HepG2 (cell line): ENCODE results near the gene NOX3. TPM values are rescaled to one million over a fixed set of nuclear protein-coding genes. Genes with fewer than 3 reads are reported as not detected.

ENCODE experiments used
- ATAC-seq: fragments of 200-7000 bp; cut with Tn5 transposase; 3 replicates; pipeline ENCODE4 v1.9.1; 2020; ENCODE audit warnings: mild to moderate bottlenecking, moderate library complexity
- BruUV-seq: library from RNA; stranded (reverse); fragments of 400-500 nt; replicated peaks from 2 replicates; lab custom pipeline; 2021; lab: Mats Ljungman, UMichigan
- CTCF ChIA-PET: fragments of 300-600 bp; formaldehyde crosslinking; extraction: SDS; loops from one replicate; lab custom pipeline; 2021; ENCODE audit warnings: low total read pairs, inconsistent platforms, low intra/inter-chr PET ratio; lab: Yijun Ruan, JAX
- POLR2A ChIA-PET: fragments of 350-600 bp; sonication (Branson Sonifier 250); formaldehyde crosslinking; loops from one replicate; lab custom pipeline; 2020; ENCODE audit warnings: antibody characterized with exemption, inconsistent platforms; lab: Yijun Ruan, JAX
- DNase-seq: peaks from one replicate; pipeline ENCODE4 v3.0.0-alpha.2; 2015; ENCODE audit warnings: low spot score
- FAIRE-seq: peaks from 3 replicates; lab custom pipeline; 2011; peaks lifted over from hg19 to GRCh38; lab: Jason Lieb, UNC
- H2AFZ ChIP-seq: one replicate; pipeline ENCODE4 v1.6.1; 2011; ENCODE audit warnings: low read length, inconsistent platforms
- H3K27ac ChIP-seq: fragments of 300-600 bp; 3 replicates; pipeline ENCODE4 v1.8.0; 2011; ENCODE audit warnings: mixed run types, mild to moderate bottlenecking, mixed read lengths, low read length, inconsistent platforms; ENCODE audit not compliant: insufficient read depth; ENCODE audit errors: extremely low read length
- H3K27me3 ChIP-seq, 2 experiments: fragments of 200-600 bp in 1 of 2; 2 replicates in 1 of 2; 3 replicates in 1 of 2; pipeline versions ENCODE4 v1.6.0 to v1.8.0; 2011; ENCODE audit warnings: low read length in 2 of 2, mild to moderate bottlenecking in 2 of 2, moderate library complexity in 2 of 2, inconsistent platforms in 1 of 2; ENCODE audit not compliant: insufficient read depth in 2 of 2, control insufficient read depth in 1 of 2
- H3K36me3 ChIP-seq, 2 experiments: fragments of 200-600 bp in 1 of 2; replicated peaks in 1 of 2; 2 replicates in 1 of 2; 3 replicates in 1 of 2; pipeline versions ENCODE4 v1.5.1 to v1.8.0; 2011; ENCODE audit warnings: low read length in 2 of 2, inconsistent platforms in 1 of 2; ENCODE audit not compliant: insufficient read depth in 2 of 2, control insufficient read depth in 1 of 2
- H3K4me1 ChIP-seq: 2 replicates; pipeline ENCODE4 v1.5.1; 2012; ENCODE audit warnings: low read length, inconsistent platforms; ENCODE audit not compliant: insufficient read depth
- H3K4me2 ChIP-seq: 2 replicates; pipeline ENCODE4 v1.6.0; 2011; ENCODE audit warnings: low read depth, low read length, inconsistent platforms
- H3K4me3 ChIP-seq, 3 experiments: fragments of 200-600 bp in 1 of 3; sonication (generic), shearing (Covaris generic) in 1 of 3; replicated peaks in 1 of 3; 2 replicates each; pipeline ENCODE4 v1.5.1; 2011 to 2016; ENCODE audit warnings: low read length in 3 of 3, inconsistent platforms in 2 of 3, low read depth in 2 of 3, mild to moderate bottlenecking in 2 of 3, control low read depth in 1 of 3, mixed read lengths in 1 of 3; ENCODE audit not compliant: insufficient read depth in 1 of 3
- H3K79me2 ChIP-seq: one replicate; pipeline ENCODE4 v1.6.1; 2011; ENCODE audit warnings: low read length, inconsistent platforms; ENCODE audit not compliant: insufficient read depth
- H3K9ac ChIP-seq: 2 replicates; pipeline ENCODE4 v1.6.0; 2011; ENCODE audit warnings: mild to moderate bottlenecking, low read depth, low read length, inconsistent platforms; ENCODE audit not compliant: insufficient read depth
- H3K9me3 ChIP-seq: 2 replicates; pipeline ENCODE4 v1.5.1; 2012; ENCODE audit warnings: mild to moderate bottlenecking, low read length
- H4K20me1 ChIP-seq: 2 replicates; pipeline ENCODE4 v1.6.0; 2011; ENCODE audit warnings: inconsistent platforms, mild to moderate bottlenecking, low read length, moderate library complexity; ENCODE audit not compliant: insufficient read depth
- BRD4 ChIP-seq: sonication (generic); formaldehyde crosslinking; IDR thresholded peaks from 2 replicates; pipeline ENCODE4 v1.4.0; 2020; ENCODE audit warnings: missing genetic modification reagents
- CENPT ChIP-seq: sonication (generic); formaldehyde crosslinking; IDR thresholded peaks from 2 replicates; pipeline ENCODE4 v1.8.0; 2022; ENCODE audit warnings: low read depth, mild to moderate bottlenecking, moderate library complexity, missing genetic modification reagents
- HNRNPK ChIP-seq: fragments of 200-400 bp; formaldehyde crosslinking; IDR thresholded peaks from 2 replicates; pipeline ENCODE4 v1.6.1; 2018; ENCODE audit warnings: low read length, low read depth, moderate library complexity, mild to moderate bottlenecking; ENCODE audit not compliant: poor library complexity, severe bottlenecking
- KAT7 ChIP-seq: IDR thresholded peaks from 2 replicates; pipeline ENCODE4 v1.6.1; 2018; ENCODE audit warnings: borderline replicate concordance, missing compliant biosample characterization
- RORA ChIP-seq: sonication (generic); formaldehyde crosslinking; IDR thresholded peaks from 2 replicates; pipeline ENCODE4 v1.5.0; 2020; ENCODE audit warnings: mild to moderate bottlenecking, missing genetic modification reagents, moderate library complexity
- THAP11 ChIP-seq: IDR thresholded peaks from 2 replicates; pipeline ENCODE4 v1.6.1; 2016; ENCODE audit warnings: missing biosample characterization, missing genetic modification reagents
- WGBS: methylation state at CpG from one replicate; pipeline ENCODE4 v1.1.6; 2017; ENCODE audit warnings: low lambda C conversion rate; 5-methylcytosine and 5-hydroxymethylcytosine counted together
- in situ Hi-C: cut with HindIII; loops from 2 replicates; pipeline ENCODE4 v1.10.0; 2017; ENCODE audit warnings: low pct_unique_long_range_greater_than_20kb; ENCODE audit not compliant: extremely low pct_ligation_motif_present
- intact Hi-C: fragments of 100-400 bp; cut with micrococcal nuclease; formaldehyde crosslinking; loops from one replicate; pipeline ENCODE4 v1.10.0; 2022; ENCODE audit not compliant: unreplicated experiment
- polyA plus RNA-seq, 8 experiments: library from polyadenylated mRNA; depleted of rRNA in 3 of 8; stranded (reverse) in 7 of 8; unstranded in 1 of 8; fragments of >200 nt; fragmentation: Illumina TruSeq in 4 of 8; extraction: Trizol in 4 of 8; gene quantifications; 2 replicates each; pipeline versions ENCODE4 v1.2.1 to v1.2.3, GENCODE V29; 2011 to 2016; ENCODE audit warnings: low read depth in 4 of 8, missing spikeins in 1 of 8, mixed read lengths in 1 of 8; ENCODE audit not compliant: insufficient read depth in 1 of 8
- total RNA-seq, 5 experiments: library from RNA; depleted of rRNA; stranded (reverse); fragments of >200 nt; fragmentation: Illumina TruSeq; extraction: Trizol; gene quantifications; 2 replicates each; pipeline ENCODE4 v1.2.3, GENCODE V29; 2016; ENCODE audit warnings: low read depth in 1 of 5
- TF ChIP-seq, protein P1 (sequence below): sonication (generic); formaldehyde crosslinking; IDR thresholded peaks from 2 replicates; pipeline ENCODE4 v1.4.0; 2020; ENCODE audit warnings: missing genetic modification reagents, mild to moderate bottlenecking, borderline replicate concordance
- TF ChIP-seq, protein P2 (sequence below): sonication (generic); formaldehyde crosslinking; IDR thresholded peaks from 2 replicates; pipeline ENCODE4 v1.5.1; 2020; ENCODE audit warnings: mild to moderate bottlenecking, missing genetic modification reagents, moderate library complexity
- TF ChIP-seq, protein P3 (sequence below): sonication (generic); IDR thresholded peaks from 2 replicates; pipeline ENCODE4 v1.6.1; 2016; ENCODE audit warnings: low read depth, borderline replicate concordance

The NOX3 gene
- total and polyA plus RNA-seq, 2 of the 13 experiments (the other 11 are each of a cell fraction or from before 2014, with no cell fraction given), result 0.09 to 0.18 TPM

DNA sequence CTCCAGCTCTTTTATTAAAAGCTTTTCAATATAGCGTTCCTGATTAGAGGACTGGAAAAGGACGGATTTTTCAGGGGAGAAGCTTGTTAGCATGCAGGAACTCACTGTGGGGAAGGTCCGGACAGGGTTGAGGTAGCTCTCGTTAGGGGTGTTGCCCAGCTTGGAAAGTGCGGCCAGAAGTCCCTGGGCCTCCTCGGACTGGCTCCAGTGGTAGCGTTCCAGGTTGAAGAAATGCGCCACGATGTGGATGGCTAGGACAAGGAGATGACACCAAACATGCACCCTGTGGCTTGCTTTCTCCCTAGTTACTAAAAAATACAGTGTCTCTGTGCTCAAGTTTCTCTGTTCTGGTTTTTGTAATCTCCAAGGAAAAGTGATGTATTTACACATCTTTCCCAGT is 12.5 kb downstream of the NOX3 start (continued):
- TF ChIP-seq BRD4 (CRISPR knock-in tag), result peak; percentile 77; the same call in 1 of the 2 replicates
- TF ChIP-seq, protein P1, sequence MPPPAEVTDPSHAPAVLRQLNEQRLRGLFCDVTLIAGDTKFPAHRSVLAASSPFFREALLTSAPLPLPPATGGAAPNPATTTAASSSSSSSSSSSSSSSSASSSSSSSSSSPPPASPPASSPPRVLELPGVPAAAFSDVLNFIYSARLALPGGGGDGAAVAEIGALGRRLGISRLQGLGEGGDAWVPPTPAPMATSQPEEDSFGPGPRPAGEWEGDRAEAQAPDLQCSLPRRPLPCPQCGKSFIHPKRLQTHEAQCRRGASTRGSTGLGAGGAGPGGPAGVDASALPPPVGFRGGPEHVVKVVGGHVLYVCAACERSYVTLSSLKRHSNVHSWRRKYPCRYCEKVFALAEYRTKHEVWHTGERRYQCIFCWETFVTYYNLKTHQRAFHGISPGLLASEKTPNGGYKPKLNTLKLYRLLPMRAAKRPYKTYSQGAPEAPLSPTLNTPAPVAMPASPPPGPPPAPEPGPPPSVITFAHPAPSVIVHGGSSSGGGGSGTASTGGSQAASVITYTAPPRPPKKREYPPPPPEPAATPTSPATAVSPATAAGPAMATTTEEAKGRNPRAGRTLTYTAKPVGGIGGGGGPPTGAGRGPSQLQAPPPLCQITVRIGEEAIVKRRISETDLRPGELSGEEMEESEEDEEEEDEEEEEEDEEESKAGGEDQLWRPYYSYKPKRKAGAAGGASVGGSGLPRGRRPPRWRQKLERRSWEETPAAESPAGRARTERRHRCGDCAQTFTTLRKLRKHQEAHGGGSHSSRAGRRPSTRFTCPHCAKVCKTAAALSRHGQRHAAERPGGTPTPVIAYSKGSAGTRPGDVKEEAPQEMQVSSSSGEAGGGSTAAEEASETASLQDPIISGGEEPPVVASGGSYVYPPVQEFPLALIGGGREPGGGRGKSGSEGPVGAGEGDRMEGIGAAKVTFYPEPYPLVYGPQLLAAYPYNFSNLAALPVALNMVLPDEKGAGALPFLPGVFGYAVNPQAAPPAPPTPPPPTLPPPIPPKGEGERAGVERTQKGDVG, result peak; percentile 96; the same call in 1 of the 2 replicates
- TF ChIP-seq CENPT (CRISPR knock-in tag), result no peak
- TF ChIP-seq, protein P2, sequence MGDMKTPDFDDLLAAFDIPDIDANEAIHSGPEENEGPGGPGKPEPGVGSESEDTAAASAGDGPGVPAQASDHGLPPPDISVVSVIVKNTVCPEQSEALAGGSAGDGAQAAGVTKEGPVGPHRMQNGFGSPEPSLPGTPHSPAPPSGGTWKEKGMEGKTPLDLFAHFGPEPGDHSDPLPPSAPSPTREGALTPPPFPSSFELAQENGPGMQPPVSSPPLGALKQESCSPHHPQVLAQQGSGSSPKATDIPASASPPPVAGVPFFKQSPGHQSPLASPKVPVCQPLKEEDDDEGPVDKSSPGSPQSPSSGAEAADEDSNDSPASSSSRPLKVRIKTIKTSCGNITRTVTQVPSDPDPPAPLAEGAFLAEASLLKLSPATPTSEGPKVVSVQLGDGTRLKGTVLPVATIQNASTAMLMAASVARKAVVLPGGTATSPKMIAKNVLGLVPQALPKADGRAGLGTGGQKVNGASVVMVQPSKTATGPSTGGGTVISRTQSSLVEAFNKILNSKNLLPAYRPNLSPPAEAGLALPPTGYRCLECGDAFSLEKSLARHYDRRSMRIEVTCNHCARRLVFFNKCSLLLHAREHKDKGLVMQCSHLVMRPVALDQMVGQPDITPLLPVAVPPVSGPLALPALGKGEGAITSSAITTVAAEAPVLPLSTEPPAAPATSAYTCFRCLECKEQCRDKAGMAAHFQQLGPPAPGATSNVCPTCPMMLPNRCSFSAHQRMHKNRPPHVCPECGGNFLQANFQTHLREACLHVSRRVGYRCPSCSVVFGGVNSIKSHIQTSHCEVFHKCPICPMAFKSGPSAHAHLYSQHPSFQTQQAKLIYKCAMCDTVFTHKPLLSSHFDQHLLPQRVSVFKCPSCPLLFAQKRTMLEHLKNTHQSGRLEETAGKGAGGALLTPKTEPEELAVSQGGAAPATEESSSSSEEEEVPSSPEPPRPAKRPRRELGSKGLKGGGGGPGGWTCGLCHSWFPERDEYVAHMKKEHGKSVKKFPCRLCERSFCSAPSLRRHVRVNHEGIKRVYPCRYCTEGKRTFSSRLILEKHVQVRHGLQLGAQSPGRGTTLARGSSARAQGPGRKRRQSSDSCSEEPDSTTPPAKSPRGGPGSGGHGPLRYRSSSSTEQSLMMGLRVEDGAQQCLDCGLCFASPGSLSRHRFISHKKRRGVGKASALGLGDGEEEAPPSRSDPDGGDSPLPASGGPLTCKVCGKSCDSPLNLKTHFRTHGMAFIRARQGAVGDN (CRISPR knock-in tag), result peak; percentile 57

DNA sequence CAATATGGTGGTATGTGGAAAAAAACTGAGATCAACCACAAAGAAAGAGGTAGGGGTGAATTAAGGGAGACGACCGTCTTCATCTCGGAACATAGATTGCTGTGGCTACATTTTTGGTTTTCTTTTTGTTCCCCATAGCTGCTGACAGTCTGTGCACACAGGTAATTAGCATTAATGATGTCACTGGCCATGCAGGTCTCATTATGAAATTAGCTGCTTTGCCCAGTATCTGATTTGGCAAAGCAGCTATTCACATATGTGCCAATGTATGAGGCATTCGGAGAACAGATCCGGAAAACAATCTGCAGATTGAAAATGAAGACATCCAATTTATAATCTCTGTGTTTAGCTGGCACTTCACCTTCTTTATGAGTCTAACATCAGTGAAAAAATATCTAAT is 13.1 kb downstream of the NOX3 start:
- Histone ChIP-seq H3K9me3 (no peaks in the 10 kb centered on the region), H3K4me2 (no peak overlapping the region), H3K27me3 (no peaks in the 10 kb centered on the region), H3K79me2 (no peaks in the 10 kb centered on the region), H3K4me3 (no peak overlapping the region), H3K27ac (peak overlapping the region; percentile 96), H3K9ac (no peak overlapping the region), H3K4me1 (peaks cover 67% of the 10 kb centered on the region), H2AFZ (no peak overlapping the region), H3K36me3 (no peaks in the 10 kb centered on the region), H4K20me1 (no peaks in the 10 kb centered on the region)
- WGBS, result 96% methylated on average over 5 of the region's 5 CpGs
- in situ Hi-C loops, result loop anchor here (5.0 kb wide), 1 partner anchor 115 kb away; no protein-coding TSS in a partner anchor
- ATAC-seq (no peak), FAIRE-seq (no peak), DNase-seq (no peak)
- TF ChIP-seq KAT7 (CRISPR knock-in tag), result 0 out of 2 replicates have a peak, but pooled peaks have one; percentile 7
- TF ChIP-seq RORA (CRISPR knock-in tag), result 0 out of 2 replicates have a peak, but pooled peaks have one; percentile 14
- no peak for TF ChIP-seq HNRNPK
- TF ChIP-seq, protein P3, sequence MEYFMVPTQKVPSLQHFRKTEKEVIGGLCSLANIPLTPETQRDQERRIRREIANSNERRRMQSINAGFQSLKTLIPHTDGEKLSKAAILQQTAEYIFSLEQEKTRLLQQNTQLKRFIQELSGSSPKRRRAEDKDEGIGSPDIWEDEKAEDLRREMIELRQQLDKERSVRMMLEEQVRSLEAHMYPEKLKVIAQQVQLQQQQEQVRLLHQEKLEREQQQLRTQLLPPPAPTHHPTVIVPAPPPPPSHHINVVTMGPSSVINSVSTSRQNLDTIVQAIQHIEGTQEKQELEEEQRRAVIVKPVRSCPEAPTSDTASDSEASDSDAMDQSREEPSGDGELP, result no peak
- 0 out of 2 replicates have a peak, but pooled peaks have one; percentile 3 for TF ChIP-seq THAP11 (CRISPR knock-in tag)
- no TSS peak for BruUV-seq
- CTCF ChIA-PET, result no interaction called here
- intact Hi-C loops, result no loop called here
- POLR2A ChIA-PET, result interaction anchor here (0.7 to 3.3 kb wide), 5 partner anchors 42 to 116 kb away, joined by 3 to 14 read pairs (median 5); no protein-coding TSS in a partner anchor
